Measurements from ENCODE around the gene LETMD1.

- TF ChIP-seq, protein P1, sequence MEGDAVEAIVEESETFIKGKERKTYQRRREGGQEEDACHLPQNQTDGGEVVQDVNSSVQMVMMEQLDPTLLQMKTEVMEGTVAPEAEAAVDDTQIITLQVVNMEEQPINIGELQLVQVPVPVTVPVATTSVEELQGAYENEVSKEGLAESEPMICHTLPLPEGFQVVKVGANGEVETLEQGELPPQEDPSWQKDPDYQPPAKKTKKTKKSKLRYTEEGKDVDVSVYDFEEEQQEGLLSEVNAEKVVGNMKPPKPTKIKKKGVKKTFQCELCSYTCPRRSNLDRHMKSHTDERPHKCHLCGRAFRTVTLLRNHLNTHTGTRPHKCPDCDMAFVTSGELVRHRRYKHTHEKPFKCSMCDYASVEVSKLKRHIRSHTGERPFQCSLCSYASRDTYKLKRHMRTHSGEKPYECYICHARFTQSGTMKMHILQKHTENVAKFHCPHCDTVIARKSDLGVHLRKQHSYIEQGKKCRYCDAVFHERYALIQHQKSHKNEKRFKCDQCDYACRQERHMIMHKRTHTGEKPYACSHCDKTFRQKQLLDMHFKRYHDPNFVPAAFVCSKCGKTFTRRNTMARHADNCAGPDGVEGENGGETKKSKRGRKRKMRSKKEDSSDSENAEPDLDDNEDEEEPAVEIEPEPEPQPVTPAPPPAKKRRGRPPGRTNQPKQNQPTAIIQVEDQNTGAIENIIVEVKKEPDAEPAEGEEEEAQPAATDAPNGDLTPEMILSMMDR (IDR thresholded peaks at IDR 0.05) = no peak
- TF ChIP-seq POLR2A (IDR thresholded peaks at IDR 0.05) = no peak
Measured at GRCh38 chr12:51000245-51000644, 47.9 kb upstream of the LETMD1 start.

Measured in thyroid gland (tissue), 4 donors.